GM21423 (cell line): Measurements from ENCODE around the gene SPINT1.

Experiments
- ATAC-seq: cut with Tn5 transposase; IDR thresholded peaks from one replicate; pipeline ENCODE4 v1.9.1; 2021; ENCODE audit warnings: mild to moderate bottlenecking, moderate library complexity; ENCODE audit not compliant: unreplicated experiment

The SPINT1 gene

DNA sequence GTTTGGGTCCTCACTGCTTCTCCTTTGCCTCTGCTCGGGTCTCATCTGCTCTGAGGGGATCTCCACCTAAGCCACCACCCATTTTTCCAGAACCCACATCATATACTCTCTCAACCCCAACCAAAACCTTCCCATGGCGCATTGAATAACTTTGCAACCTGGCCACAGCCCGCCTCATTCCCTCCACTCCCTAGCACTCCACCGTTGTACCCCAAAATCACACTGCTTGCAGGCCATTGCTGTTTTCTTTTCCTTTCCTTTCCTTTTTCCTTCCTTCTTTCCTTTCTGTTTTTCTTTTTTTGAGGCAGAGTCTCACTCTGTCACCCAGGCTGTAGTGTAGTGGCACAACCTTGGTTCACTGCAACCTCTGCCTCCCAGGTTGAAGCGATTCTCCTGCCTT, 47.3 kb downstream of the SPINT1 start:
- ATAC-seq, result no peak

DNA sequence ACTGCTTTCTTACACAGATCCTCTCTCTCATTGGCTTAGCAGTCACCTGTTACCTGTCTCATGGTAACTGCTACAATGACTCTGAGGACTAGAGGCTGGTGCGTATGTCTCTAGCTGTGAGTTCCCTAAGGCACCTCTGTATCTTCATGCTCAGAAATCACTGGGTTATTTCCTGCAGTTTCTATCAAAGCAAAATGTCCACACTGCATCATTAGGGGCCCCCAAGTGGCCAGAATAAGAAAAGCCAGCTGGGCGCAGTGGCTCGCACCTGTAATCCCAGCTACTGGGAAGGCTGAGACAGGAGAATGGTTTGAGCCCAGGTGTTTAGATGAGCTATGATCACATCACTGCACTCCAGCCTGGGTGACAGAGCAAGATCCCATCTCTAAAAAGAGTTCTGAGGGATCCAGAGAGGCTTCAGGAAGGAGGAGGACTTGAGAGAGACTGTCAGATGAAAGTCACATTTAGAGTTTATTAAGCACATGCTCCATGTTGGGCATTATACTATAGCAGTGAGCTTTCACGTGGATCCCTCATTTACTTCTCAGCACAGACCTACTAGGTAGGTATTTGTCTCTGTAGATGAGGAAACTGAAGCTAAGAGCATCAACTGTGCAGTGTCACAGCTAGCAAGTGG, 48.1 kb downstream of the SPINT1 start:
- no peak for ATAC-seq

DNA sequence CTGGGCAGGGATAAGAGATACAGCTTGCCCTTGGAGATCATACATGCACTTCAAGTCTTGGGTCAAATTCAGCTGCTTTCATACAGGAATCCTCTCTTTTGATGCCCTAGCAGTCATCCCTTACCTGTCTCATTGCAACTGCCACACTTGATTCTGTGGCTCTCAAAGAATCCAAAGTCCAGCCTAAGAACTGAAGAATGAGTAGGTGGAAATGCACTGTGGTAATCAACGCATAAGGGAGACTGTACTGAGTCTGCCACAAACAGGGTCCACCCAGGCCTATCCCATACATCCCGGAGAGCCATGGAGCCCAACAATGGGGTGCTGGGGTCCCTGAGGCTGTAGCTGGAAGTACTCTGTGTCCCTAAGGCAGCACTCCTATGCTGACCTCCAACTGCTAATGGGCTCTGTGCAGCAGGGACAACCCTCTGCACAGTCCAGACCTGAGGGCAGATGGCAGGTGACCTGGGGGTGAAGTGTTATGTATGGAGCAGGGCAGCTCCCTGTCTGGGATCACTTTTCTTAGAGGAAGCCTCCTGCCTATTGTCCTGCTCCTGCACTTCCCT, 48.7 kb downstream of the SPINT1 start:
- no peak for ATAC-seq

DNA sequence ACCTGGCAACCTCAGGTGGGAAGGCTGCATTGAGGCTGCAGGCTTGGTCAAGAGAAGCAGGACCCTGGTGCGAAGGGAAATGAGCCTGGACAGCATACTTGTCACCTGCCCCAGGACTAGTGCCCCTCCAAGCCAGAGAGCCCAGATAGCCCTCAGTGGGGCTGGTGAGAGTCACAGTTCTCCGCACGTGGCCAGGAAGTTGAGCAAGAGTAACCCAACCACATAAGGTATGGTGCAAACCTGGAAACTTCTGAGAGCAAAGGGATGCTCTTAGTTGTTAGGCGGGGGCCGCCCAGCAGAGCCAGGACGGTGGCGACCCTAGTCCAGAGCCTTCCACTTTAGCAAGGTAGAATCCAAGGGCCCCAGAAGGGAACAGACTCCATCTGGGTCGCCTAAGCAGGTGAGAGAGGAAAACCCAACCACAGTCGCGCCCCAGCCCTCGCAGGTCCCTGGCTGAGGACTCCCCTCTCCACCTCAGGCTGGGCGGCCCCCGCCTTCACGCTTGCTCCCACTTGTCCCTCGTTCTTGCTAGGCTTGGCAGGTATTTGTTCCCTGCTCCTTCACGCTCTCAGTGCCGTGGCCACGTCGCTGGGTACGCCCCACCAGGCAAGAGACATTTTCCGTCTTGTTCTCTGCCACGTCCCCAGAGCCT, 49.3 kb downstream of the SPINT1 start:
- ATAC-seq, result no peak

DNA sequence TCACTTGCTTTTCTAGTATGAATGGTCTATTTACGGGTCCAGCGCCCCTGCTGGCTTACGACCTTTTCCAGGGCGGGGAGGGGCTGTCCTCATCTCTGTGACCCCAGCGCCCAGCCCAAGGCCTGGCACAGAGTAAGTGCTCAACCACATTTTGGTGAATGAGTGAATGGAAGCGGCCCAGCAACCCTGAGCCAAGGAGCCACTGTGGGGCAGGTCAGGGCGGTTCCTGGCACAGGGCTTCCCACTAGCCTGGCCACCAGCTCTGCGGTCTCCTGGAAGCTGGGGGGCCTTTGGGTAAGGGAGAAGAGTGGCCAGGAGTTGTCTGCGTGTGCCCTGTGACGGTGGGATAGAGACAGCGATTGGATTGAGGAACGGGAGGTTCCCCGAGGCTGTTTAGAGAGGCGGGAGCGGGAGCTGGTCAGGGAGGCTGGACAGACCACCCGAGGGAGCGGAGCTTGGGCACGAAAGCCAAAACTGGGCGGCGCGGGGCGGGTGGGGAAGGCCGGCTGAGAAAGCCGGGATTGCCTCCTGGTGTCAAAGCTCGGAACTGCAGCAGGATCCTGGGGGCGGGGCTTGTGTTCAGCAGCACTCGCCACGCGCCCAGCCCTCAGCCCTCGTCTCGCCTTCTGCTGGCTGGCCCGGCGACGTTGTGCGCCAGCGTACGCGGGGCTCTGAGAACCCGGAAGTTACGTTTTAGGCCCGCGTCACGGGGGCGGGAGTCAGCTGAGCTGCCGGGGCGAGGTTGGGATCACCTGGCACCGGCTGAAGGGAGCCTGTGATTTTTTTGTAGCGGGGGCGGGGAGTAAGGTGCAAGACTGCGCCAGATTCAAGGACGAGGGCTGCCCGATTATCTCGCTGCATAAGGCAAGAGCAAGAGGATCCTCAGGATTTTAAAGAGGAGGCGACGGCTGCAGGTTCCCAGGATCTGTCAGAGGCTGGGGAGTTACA, 50.2 kb downstream of the SPINT1 start, which contains the start of gene VPS18:
Gene VPS18 (plus strand): TSS at position 718 of the 948 bp plus-strand sequence. CDS start 319 bp downstream, outside the sequence.
- peak; percentile 89 for ATAC-seq

DNA sequence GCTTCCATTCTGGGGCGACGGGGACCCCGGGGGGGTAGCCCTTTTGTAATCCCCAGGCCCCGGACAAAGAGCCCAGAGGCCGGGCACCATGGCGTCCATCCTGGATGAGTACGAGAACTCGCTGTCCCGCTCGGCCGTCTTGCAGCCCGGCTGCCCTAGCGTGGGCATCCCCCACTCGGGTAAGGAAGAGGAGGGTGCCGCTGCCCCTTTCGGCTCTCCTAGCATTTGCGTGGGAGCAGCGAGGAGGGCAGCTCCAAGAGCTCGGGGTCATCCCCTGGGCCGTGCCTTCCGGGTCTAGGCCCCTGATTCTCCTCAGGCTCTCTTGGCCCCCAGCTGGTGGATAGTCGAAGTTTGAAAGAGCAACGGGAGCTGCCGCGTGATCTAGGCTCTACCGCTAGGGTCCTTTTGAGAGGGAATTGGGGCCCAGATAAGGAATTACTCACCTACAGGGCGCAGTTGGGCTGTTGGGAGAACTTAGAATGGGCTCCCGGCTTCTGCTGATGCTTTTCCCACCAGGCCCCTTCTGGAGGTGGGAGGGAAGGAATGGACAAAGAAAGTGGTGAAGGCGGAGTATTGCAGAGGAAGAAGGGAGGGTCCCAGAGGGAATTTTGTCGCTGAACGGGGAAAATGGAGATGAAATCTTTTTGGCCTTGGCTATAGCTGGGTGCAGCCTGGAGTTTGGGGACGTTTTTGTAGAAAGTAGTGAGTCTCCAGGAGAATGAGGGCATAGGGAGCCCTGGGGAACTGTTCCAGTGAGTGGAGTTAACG, 51.0 kb downstream of the SPINT1 start:
- peak; percentile 34 for ATAC-seq

DNA sequence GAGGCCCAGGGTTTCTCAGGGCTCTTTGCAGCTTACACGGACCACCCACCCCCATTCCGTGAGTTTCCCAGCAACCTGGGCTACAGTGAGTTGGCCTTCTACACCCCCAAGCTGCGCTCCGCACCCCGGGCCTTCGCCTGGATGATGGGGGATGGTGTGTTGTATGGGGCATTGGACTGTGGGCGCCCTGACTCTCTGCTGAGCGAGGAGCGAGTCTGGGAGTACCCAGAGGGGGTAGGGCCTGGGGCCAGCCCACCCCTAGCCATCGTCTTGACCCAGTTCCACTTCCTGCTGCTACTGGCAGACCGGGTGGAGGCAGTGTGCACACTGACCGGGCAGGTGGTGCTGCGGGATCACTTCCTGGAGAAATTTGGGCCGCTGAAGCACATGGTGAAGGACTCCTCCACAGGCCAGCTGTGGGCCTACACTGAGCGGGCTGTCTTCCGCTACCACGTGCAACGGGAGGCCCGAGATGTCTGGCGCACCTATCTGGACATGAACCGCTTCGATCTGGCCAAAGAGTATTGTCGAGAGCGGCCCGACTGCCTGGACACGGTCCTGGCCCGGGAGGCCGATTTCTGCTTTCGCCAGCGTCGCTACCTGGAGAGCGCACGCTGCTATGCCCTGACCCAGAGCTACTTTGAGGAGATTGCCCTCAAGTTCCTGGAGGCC, 55.8 kb downstream of the SPINT1 start:
- no peak for ATAC-seq

DNA sequence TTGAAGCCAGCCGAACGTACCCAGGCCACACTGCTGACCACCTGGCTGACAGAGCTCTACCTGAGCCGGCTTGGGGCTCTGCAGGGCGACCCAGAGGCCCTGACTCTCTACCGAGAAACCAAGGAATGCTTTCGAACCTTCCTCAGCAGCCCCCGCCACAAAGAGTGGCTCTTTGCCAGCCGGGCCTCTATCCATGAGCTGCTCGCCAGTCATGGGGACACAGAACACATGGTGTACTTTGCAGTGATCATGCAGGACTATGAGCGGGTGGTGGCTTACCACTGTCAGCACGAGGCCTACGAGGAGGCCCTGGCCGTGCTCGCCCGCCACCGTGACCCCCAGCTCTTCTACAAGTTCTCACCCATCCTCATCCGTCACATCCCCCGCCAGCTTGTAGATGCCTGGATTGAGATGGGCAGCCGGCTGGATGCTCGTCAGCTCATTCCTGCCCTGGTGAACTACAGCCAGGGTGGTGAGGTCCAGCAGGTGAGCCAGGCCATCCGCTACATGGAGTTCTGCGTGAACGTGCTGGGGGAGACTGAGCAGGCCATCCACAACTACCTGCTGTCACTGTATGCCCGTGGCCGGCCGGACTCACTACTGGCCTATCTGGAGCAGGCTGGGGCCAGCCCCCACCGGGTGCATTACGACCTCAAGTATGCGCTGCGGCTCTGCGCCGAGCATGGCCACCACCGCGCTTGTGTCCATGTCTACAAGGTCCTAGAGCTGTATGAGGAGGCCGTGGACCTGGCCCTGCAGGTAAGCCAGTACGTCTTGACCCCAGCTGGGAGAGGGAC, 56.6 kb downstream of the SPINT1 start:
- no peak for ATAC-seq

DNA sequence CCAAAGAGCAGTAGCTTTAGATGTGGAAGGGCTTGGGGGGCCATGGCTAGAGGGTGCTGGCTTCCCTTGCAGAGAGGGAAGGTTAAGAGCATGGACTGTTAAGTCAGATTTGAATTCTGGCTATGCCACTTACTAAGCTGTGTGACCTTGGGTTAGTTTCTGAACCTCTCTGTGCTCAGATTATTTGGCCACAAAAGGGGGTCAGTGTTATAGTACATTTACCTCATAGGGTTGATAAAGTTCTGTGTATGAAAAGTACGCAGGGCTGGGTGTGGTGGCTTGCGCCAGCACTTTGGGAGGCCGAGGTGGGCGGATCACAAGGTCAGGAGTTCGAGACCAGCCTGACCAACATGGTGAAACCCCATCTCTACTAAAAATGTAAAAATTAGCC, 57.2 kb downstream of the SPINT1 start:
- no peak for ATAC-seq

DNA sequence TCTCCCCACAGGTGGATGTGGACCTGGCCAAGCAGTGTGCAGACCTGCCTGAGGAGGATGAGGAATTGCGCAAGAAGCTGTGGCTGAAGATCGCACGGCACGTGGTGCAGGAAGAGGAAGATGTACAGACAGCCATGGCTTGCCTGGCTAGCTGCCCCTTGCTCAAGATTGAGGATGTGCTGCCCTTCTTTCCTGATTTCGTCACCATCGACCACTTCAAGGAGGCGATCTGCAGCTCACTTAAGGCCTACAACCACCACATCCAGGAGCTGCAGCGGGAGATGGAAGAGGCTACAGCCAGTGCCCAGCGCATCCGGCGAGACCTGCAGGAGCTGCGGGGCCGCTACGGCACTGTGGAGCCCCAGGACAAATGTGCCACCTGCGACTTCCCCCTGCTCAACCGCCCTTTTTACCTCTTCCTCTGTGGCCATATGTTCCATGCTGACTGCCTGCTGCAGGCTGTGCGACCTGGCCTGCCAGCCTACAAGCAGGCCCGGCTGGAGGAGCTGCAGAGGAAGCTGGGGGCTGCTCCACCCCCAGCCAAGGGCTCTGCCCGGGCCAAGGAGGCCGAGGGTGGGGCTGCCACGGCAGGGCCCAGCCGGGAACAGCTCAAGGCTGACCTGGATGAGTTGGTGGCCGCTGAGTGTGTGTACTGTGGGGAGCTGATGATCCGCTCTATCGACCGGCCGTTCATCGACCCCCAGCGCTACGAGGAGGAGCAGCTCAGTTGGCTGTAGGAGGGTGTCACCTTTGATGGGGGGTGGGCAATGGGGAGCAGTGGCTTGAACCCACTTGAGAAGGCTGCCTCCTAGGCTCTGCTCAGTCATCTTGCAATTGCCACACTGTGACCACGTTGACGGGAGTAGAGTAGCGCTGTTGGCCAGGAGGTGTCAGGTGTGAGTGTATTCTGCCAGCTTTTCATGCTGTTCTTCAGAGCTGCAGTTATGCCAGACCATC, 59.0 kb downstream of the SPINT1 start:
- no peak for ATAC-seq

DNA sequence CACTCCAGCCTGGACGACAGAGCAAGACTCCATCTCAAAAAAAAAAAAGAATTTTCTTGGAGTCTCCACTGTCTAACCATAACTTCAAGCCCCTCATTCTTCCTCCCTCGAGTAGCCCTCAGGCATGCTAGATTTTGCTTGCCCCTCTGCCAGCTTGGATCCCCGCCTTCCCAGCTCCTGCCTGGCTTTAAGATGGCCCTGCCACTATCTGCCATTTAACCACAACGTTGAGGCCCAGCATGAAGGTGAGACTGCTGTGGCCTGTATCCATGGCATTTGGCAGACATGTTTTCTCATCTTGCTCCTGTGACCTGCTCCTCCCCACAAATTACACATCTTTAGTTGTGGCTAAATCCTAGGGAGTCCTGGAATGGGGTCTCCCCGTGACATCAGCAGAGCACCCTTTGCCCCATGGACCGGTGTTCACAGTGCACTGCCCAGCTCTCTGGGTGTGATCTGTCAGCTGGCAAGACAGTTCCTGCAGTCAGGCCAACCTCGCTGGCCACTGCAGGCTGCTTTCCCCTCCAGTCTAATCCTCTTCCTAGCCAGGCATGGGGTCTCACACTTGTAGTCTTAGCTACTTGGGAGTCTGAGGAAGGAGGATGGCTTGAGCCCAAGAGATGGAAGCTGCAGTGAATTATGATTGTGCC, 60.8 kb downstream of the SPINT1 start:
- no peak for ATAC-seq

DNA sequence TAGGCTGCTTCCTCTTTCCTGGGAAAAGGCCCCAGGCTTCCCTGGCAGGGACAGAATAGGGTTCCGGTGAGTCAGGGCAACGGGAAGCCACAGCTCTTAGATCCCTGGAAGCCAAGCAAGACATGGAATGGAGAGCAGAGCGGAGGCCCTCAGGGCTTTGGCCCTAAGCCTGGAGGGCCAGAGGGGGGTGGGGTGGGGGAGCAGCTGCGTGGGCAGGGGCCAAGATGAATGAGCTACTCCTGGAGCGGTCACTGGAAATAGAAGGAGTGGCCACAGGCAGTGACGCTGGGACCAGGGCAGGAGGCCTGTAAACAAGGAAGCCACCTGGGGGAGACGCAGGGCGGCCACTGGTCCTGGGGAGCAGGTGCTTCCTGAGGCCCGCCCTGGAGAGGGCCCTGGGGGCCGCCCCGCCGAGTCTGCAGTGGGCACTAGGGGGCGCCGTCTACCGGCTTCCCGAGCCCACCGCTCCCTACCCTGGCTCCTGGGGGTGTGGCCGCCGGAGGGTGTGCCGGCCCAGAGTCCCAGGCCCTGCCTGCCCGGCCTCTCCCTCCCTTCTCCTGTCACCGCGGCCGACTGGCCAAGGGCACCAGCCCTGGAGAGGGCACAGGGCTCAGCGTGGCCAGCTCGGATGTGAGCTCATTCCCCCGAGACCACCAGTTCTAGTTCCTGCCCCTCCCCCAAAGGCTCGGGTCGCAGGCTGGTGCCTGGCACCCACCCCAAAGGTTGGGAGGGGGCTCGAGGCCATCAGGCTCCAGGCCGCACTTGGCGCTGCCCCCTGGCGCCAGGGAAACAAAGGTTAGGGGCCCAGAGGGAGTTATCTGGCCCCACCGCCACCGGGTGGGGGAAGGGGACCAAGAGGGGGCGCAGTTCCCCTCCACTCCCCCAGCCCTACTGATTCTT, 62.5 kb downstream of the SPINT1 start:
- peak; percentile 54 for ATAC-seq

DNA sequence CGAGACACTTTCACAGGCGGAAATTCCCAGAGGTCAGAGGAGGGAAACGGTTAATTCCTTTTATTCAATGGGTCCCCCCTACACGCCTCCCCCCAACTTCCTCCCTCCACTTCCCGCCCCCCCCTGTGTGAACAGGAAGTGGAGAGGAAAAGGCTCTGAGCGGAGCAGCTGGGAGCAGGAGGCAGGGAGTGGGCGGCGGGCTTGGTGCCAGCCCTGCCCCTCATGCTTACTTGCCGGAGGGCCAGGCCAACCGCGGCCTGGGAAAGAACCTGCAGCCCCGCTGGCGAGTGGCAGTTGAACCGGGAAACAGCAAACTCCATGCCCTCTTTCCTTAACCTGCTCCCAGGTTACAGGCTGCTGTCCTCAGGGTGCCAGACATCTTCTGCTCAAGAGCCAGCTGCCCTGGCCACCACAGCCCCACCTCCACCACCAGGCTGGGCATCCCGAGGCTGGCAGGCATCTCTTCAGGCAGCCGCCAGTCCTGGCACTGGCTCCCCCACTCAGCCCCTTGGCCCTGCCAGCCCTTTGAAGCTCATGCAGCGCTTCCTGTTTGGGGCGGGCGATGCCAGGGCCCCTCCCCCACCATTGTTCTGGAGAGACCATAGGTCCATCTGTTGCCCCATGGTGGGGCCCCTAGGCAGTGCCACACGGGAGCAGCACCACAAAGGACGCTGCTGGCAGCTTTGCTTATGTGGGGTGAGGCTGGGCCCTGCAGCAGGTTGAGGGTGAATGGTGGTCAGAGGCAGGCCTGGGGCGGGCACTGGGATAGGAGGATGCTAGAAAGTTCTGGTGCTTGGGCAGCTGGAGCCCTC, 63.3 kb downstream of the SPINT1 start:
- no peak for ATAC-seq
